ENCODE data around the gene GNB5.

GNB5 gene

GRCh38 chr15:52082197-52083036 lies 108.8 kb downstream of the GNB5 start:
- DNase-seq = peak; percentile 96
- in situ Hi-C loops (cut with MboI; ENCODE audit: low pct_unique_long_range_greater_than_20kb, low sequenced_read_pairs) = no loop called here

GRCh38 chr15:52080706-52081392 lies 110.3 kb downstream of the GNB5 start:
- in situ Hi-C loops (cut with MboI; ENCODE audit: low pct_unique_long_range_greater_than_20kb, low sequenced_read_pairs) = no loop called here
- DNase-seq = no peak

DNA sequence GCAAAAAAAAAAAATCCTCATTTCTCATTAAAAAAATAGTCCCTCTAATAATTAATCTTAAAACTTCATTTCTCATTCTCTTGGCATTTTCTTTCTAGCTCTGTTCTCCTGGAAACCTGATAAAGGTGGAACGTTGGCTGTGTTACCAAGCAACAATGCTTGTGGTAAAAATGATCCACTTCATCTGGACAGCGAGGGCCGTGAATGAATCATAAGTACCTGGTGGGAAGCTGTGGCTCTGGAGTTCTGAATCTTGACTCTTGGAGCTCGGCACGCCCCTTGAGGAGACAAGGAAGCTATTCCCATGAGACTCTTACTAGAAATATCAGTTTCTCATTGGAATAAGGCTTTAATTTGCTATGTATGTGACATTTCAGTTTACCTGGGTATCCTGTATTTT lies 111.2 kb downstream of the GNB5 start:
- in situ Hi-C loops (cut with MboI; ENCODE audit: low pct_unique_long_range_greater_than_20kb, low sequenced_read_pairs) = no loop called here
- DNase-seq = no peak

DNA sequence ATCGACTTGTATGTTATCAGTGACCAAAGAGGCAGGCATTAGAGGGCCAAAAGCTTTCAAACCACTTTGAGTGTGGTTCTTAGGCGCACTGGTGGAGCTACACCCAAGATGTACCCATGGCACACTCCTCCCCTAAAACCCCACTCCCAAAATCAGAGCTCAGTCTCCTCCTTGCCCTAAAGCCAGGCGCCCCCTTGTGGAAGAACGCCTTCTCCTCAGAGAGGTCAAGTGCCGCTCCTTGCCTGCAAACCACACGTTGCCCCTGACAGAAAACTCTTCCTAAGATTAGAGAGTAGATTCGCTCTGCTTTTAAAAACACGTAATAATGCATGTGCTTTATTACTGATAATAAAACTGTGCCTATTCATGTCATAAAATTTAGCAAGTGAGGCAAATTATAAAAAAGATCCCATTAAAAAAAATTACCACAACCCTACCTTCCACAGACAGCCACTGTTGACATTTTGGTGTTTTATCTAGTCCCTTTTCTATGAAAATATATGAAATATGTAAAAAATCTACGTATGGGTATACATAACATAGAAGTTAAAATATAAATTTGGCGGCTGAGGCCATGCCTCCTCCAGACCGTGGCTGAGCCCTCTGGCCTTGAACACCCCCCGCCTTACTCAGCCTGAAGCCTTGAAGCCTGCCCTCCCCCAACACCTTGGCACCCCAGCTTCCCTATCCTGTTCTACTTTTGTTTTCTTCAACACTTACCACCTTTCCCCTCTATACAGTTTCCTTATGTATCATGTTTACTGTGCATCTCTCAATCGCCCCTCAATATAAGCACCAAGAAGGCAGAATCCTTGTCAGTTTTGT lies 112.1 kb downstream of the GNB5 start:
- in situ Hi-C loops (cut with MboI; ENCODE audit: low pct_unique_long_range_greater_than_20kb, low sequenced_read_pairs) = no loop called here
- DNase-seq = peak; percentile 80

GRCh38 chr15:52078197-52078875 lies 112.9 kb downstream of the GNB5 start:
- in situ Hi-C loops (cut with MboI; ENCODE audit: low pct_unique_long_range_greater_than_20kb, low sequenced_read_pairs) = no loop called here
- DNase-seq = no peak

DNA sequence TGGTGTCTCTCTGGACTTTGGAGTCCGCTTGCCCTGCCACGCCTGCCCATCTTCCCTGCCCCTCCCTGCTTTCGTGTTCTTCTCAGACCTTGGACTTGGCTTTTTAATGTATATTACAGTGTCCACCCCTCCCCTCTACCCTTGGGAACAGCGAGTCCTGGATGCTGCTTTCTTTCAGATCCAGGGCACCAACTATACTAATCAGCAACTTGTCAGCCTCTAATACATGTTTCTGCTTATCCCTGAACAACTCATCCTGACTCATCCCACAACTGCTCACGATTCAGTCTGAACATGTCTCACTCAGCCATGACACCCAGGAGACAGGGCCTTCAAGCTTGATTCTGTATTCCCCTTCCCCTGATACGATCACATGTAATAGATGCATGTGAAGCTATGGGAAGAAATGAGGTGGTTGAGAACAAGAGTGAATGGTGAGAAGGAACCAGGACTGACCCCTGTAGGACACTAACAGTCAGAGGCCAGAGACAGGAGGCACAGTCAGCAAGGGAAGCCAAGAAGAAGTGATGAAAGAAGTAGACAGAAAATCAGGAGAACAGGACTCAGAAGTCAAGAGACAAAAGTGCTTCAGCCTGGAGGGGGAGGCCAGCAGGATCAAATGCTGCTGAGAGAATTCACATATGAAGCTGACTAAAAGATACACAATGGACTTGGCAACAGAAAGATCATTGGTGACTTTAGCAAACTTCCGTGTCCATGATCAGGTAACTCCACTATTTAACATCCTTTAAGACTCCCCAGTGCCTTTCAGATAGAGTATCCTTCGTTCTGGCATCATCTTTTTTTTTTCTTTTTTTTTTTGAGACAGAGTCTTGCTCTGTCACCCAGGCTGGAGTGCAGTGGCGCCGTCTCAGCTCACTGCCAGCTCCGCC lies 114.1 kb downstream of the GNB5 start:
- in situ Hi-C loops (cut with MboI; ENCODE audit: low pct_unique_long_range_greater_than_20kb, low sequenced_read_pairs) = no loop called here
- no peak for DNase-seq

GRCh38 chr15:52071570-52071969 lies 119.6 kb downstream of the GNB5 start:
- in situ Hi-C loops (cut with MboI; ENCODE audit: low pct_unique_long_range_greater_than_20kb, low sequenced_read_pairs) = no loop called here
- DNase-seq = no peak

GRCh38 chr15:52069559-52069958 lies 121.6 kb downstream of the GNB5 start:
- in situ Hi-C loops (cut with MboI; ENCODE audit: low pct_unique_long_range_greater_than_20kb, low sequenced_read_pairs) = no loop called here

DNA sequence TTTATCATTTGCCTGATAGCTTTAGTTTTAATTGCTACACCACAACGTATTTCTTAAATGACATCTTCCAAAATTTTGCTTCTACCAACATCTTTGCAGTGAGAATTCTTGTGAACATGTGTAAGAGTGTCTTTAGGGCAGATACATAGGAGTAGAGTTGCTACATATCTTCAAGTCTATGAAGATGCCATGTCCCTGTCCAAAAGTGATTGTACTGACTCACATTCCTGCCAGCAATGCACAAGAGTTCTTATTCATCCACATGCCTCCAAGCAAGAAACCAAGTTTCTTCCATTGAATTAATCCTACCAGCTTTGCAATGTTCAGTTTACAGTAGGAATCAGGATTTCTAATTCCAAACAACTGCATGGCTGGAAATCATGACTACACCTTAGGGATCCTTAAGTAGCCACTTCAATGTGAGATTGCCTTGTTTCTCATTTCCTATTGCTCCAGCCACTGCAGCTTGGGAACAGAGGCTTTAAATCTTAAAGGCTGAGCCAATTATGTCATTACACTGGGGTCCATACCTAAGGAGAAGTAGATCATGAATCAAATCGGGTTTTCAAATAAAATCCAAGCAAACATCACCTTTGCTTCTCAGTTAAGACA lies 123.1 kb downstream of the GNB5 start:
- DNase-seq = no peak
- in situ Hi-C loops (cut with MboI; ENCODE audit: low pct_unique_long_range_greater_than_20kb, low sequenced_read_pairs) = no loop called here

More at GRCh38 chr15:52069559-52069958, 121.6 kb downstream of the GNB5 start:
- no peak for DNase-seq

DNA sequence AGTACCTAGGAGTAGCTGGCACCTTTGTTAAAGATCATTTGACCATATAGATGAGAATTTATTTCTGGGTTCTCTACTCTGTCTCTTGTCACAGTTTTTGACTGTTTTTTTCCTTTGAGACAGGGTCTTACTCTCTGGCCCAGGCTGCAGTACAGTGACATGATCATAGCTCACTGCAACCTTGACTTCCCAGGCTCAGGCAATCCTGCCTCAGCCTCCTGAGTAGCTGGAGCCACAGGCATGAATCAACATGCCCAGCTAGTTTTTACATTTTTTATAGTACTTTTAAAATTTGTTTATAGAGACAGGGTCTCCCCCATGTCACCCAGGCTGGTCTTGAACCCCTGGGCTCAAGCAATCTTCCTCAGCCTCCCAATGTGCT lies 123.7 kb downstream of the GNB5 start:
- no peak for DNase-seq
- in situ Hi-C loops (cut with MboI; ENCODE audit: low pct_unique_long_range_greater_than_20kb, low sequenced_read_pairs) = no loop called here

DNA sequence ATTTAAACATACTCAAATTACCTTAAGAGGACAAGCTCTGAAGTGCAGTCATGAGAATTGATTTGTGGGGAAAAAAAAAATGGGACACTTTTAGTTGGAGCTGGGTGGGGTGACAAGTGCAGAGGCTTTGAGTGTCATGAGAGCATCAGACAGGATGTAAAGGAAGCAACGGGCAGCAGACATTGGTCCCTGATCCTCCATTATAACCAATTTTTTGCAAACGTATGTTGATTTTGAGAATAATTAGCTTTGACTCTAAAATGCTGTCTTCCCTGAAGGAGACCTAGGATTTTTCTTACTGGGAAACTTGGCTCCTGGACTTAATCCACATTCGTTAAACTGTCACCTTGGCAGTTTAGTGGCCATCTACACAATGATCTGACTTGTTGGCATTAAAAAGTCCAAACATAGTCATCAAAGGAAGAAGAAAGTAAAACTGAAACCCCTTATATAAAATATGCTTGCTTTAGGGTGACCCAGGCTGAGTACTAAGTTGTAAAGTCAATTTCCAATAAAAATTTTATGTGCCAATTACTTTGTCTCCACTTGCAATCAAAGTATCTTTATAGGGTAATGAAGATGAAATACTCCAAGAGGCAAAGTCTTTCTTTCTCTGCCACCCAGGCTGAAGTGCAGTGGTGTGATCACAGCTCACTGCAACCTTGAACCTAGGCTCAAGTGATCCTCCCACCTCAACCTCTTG lies 124.2 kb downstream of the GNB5 start:
- in situ Hi-C loops (cut with MboI; ENCODE audit: low pct_unique_long_range_greater_than_20kb, low sequenced_read_pairs) = no loop called here
- no peak for DNase-seq
